H1 (cell line): ENCODE results near the gene IL22RA2. TPM values are rescaled to one million over a fixed set of nuclear protein-coding genes. Genes with fewer than 3 reads are reported as not detected.

Experiments
- polyA plus RNA-seq, 7 experiments: library from polyadenylated mRNA; depleted of rRNA in 3 of 7; stranded (reverse) in 5 of 7; unstranded in 2 of 7; fragments of >200 nt in 5 of 7; fragments of 200-250 nt in 2 of 7; gene quantifications; 1 replicate in 5 of 7; 2 replicates in 1 of 7; 4 replicates in 1 of 7; pipeline versions ENCODE4 v1.2.1 to v1.2.3, GENCODE V29; 2011 to 2013; ENCODE audit warnings: missing spikeins in 2 of 7, mixed read lengths in 2 of 7
- total RNA-seq: library from RNA; stranded (reverse); fragmentation: NEBNext Ultra II Directional; extraction: Animal tissue kit (Norgen Biotek cat#: 25700); gene quantifications from 2 replicates; pipeline ENCODE4 v1.2.1, GENCODE V29; 2021
- TF ChIP-seq, protein P1 (sequence below): fragments of 300-600 bp; sonication (generic); IDR thresholded peaks from 2 replicates; pipeline ENCODE4 v1.7.1; 2012; ENCODE audit warnings: low read length, moderate library complexity, mild to moderate bottlenecking, inconsistent platforms; ENCODE audit not compliant: insufficient replicate concordance

IL22RA2 gene
- total and polyA plus RNA-seq, 2 of the 8 experiments (the other 6 are each of a cell fraction or from before 2014, with no cell fraction given), result not detected

DNA sequence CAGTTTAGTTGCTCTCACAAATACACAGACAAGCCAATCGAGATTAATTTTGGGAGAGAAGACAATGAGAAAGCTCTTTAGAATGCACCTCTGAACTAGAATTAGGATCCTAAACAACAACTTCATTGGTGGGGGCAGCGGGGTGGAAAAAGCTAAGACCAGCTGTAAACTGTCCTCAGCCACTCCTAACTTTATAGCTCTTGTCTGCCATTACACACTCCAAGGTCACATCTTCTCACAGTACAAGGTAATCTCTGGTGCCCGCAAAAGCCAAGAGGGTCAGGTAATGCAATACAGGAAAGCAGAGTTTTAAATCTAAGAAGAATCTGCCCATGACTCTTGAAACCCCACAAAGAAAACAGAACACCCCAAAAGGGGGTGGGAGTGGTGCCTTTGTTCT, 17.8 kb upstream of the IL22RA2 start (continued):
- TF ChIP-seq, protein P1, sequence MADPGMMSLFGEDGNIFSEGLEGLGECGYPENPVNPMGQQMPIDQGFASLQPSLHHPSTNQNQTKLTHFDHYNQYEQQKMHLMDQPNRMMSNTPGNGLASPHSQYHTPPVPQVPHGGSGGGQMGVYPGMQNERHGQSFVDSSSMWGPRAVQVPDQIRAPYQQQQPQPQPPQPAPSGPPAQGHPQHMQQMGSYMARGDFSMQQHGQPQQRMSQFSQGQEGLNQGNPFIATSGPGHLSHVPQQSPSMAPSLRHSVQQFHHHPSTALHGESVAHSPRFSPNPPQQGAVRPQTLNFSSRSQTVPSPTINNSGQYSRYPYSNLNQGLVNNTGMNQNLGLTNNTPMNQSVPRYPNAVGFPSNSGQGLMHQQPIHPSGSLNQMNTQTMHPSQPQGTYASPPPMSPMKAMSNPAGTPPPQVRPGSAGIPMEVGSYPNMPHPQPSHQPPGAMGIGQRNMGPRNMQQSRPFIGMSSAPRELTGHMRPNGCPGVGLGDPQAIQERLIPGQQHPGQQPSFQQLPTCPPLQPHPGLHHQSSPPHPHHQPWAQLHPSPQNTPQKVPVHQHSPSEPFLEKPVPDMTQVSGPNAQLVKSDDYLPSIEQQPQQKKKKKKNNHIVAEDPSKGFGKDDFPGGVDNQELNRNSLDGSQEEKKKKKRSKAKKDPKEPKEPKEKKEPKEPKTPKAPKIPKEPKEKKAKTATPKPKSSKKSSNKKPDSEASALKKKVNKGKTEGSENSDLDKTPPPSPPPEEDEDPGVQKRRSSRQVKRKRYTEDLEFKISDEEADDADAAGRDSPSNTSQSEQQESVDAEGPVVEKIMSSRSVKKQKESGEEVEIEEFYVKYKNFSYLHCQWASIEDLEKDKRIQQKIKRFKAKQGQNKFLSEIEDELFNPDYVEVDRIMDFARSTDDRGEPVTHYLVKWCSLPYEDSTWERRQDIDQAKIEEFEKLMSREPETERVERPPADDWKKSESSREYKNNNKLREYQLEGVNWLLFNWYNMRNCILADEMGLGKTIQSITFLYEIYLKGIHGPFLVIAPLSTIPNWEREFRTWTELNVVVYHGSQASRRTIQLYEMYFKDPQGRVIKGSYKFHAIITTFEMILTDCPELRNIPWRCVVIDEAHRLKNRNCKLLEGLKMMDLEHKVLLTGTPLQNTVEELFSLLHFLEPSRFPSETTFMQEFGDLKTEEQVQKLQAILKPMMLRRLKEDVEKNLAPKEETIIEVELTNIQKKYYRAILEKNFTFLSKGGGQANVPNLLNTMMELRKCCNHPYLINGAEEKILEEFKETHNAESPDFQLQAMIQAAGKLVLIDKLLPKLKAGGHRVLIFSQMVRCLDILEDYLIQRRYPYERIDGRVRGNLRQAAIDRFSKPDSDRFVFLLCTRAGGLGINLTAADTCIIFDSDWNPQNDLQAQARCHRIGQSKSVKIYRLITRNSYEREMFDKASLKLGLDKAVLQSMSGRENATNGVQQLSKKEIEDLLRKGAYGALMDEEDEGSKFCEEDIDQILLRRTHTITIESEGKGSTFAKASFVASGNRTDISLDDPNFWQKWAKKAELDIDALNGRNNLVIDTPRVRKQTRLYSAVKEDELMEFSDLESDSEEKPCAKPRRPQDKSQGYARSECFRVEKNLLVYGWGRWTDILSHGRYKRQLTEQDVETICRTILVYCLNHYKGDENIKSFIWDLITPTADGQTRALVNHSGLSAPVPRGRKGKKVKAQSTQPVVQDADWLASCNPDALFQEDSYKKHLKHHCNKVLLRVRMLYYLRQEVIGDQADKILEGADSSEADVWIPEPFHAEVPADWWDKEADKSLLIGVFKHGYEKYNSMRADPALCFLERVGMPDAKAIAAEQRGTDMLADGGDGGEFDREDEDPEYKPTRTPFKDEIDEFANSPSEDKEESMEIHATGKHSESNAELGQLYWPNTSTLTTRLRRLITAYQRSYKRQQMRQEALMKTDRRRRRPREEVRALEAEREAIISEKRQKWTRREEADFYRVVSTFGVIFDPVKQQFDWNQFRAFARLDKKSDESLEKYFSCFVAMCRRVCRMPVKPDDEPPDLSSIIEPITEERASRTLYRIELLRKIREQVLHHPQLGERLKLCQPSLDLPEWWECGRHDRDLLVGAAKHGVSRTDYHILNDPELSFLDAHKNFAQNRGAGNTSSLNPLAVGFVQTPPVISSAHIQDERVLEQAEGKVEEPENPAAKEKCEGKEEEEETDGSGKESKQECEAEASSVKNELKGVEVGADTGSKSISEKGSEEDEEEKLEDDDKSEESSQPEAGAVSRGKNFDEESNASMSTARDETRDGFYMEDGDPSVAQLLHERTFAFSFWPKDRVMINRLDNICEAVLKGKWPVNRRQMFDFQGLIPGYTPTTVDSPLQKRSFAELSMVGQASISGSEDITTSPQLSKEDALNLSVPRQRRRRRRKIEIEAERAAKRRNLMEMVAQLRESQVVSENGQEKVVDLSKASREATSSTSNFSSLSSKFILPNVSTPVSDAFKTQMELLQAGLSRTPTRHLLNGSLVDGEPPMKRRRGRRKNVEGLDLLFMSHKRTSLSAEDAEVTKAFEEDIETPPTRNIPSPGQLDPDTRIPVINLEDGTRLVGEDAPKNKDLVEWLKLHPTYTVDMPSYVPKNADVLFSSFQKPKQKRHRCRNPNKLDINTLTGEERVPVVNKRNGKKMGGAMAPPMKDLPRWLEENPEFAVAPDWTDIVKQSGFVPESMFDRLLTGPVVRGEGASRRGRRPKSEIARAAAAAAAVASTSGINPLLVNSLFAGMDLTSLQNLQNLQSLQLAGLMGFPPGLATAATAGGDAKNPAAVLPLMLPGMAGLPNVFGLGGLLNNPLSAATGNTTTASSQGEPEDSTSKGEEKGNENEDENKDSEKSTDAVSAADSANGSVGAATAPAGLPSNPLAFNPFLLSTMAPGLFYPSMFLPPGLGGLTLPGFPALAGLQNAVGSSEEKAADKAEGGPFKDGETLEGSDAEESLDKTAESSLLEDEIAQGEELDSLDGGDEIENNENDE, result no peak
